Epithelial cell of esophagus (primary cell): ENCODE measurements around the gene HUS1B.

ENCODE experiments used
- DNase-seq: peaks from one replicate; pipeline ENCODE4 v3.0.0; 2010; ENCODE audit warnings: low read depth
- H3K4me3 ChIP-seq: 2 replicates; pipeline ENCODE4 v1.5.1; 2011; ENCODE audit warnings: mild to moderate bottlenecking, low read length, control low read depth
- CTCF ChIP-seq: IDR thresholded peaks from 2 replicates; pipeline ENCODE4 v1.5.1; 2011; ENCODE audit warnings: low read depth, mild to moderate bottlenecking, low read length, control low read depth, inconsistent platforms; ENCODE audit not compliant: insufficient read depth; ENCODE audit errors: missing control alignments

Gene HUS1B

GRCh38 chr6:610882-611281 is 46.0 kb downstream of the HUS1B start:
- no peak for TF ChIP-seq CTCF
- no peak overlapping the region for H3K4me3 ChIP-seq
- DNase-seq = no peak

GRCh38 chr6:609905-610304 is 47.0 kb downstream of the HUS1B start:
- TF ChIP-seq CTCF = no peak
- DNase-seq = no peak
- H3K4me3 ChIP-seq = no peak overlapping the region

- H3K4me3 ChIP-seq = no peak overlapping the region
- DNase-seq = no peak
- no peak for TF ChIP-seq CTCF
Observed at GRCh38 chr6:606829-607379, 50.0 kb downstream of the HUS1B start.
